CD4-positive, alpha-beta T cell treated with Interleukin-4 for 4 hours (primary cell): Measurements from ENCODE around the gene HOXC10.

ENCODE experiments used
- DNase-seq: peaks from one replicate; pipeline ENCODE4 v3.0.0-alpha.2; 2020

The HOXC10 gene

GRCh38 chr12:53984901-53985691 is at the start of gene HOXC10:
TSS of gene HOXC10 (plus strand) at chr12:53985146. CDS start at chr12:53985260, 114 bp downstream.
- DNase-seq = peak; percentile 58

GRCh38 chr12:53935383-53936341 is 49.3 kb upstream of the HOXC10 start:
- no peak for DNase-seq

- no peak for DNase-seq
These were observed 47.8 kb upstream of the HOXC10 start for GRCh38 chr12:53937099-53937498.

- no peak for DNase-seq
These were observed 47.2 kb upstream of the HOXC10 start for GRCh38 chr12:53937596-53938325.

- no peak for DNase-seq
These were observed 46.4 kb upstream of the HOXC10 start, which contains the start of gene HOXC13 for GRCh38 chr12:53938326-53939140. TSS of gene HOXC13 (plus strand) at chr12:53938831. CDS start at chr12:53938907, 76 bp downstream.

- DNase-seq = no peak
These were observed 45.5 kb upstream of the HOXC10 start for GRCh38 chr12:53939141-53940108.

GRCh38 chr12:53940443-53941014 is 44.4 kb upstream of the HOXC10 start:
- DNase-seq = no peak

- DNase-seq = no peak
These were observed 43.8 kb upstream of the HOXC10 start for GRCh38 chr12:53941187-53941586.

- DNase-seq = no peak
These were observed 43.2 kb upstream of the HOXC10 start for GRCh38 chr12:53941750-53942149.

- DNase-seq = no peak
These were observed 42.4 kb upstream of the HOXC10 start for GRCh38 chr12:53942467-53942997.

GRCh38 chr12:53944209-53944608 is 40.7 kb upstream of the HOXC10 start:
- DNase-seq = no peak

GRCh38 chr12:53944907-53945847 is 39.8 kb upstream of the HOXC10 start:
- no peak for DNase-seq

- DNase-seq = no peak
These were observed 37.2 kb upstream of the HOXC10 start for GRCh38 chr12:53947743-53948142.

GRCh38 chr12:53948650-53949593 is 36.0 kb upstream of the HOXC10 start:
- no peak for DNase-seq

- no peak for DNase-seq
These were observed 35.1 kb upstream of the HOXC10 start for GRCh38 chr12:53949631-53950436.

GRCh38 chr12:53950437-53950773 is 34.5 kb upstream of the HOXC10 start:
- DNase-seq = no peak
